HG02623 (cell line): ENCODE measurements around the gene MAL.

ENCODE experiments used
- ATAC-seq: cut with Tn5 transposase; IDR thresholded peaks from one replicate; pipeline ENCODE4 v1.9.1; 2021; ENCODE audit warnings: moderate library complexity; ENCODE audit not compliant: unreplicated experiment

The MAL gene

DNA sequence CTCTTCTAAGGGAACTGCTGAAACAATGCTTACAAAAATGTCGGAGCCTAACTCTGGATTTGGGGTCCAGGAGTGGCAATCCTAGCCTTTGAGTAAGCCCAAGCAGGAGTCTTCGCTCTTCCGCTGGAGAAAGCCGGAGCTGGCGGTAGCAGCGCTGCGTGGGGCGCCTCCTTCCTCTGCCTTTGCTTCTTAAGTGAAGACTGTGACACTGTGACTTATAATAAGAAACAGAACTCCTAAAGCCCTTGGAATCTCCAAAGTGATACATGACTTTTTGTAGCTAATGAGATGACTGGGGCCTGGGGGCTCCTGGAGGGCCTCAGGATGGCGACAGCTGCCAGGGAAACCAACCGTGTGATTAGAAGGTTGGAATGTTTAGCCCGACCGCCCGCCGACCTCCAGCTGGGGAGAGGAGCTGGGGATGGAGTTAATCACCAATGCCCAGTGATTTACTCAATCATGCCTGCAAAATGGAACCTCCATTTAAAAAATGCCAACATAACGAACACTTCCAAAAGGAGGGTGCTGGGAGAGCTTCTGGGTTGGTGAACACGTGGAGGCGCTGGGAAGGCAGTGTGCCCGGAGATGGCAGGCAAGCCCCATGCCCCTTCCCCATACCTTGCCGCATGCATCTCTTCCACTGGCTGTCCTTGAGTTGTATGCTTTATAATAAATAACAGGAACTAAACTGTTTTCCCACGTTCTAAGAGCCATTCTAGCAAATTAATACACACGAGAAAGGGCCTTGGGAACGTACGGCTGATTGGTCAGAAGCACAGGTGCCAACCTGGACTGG lies 29.0 kb upstream of the MAL start:
- ATAC-seq, result no peak

DNA sequence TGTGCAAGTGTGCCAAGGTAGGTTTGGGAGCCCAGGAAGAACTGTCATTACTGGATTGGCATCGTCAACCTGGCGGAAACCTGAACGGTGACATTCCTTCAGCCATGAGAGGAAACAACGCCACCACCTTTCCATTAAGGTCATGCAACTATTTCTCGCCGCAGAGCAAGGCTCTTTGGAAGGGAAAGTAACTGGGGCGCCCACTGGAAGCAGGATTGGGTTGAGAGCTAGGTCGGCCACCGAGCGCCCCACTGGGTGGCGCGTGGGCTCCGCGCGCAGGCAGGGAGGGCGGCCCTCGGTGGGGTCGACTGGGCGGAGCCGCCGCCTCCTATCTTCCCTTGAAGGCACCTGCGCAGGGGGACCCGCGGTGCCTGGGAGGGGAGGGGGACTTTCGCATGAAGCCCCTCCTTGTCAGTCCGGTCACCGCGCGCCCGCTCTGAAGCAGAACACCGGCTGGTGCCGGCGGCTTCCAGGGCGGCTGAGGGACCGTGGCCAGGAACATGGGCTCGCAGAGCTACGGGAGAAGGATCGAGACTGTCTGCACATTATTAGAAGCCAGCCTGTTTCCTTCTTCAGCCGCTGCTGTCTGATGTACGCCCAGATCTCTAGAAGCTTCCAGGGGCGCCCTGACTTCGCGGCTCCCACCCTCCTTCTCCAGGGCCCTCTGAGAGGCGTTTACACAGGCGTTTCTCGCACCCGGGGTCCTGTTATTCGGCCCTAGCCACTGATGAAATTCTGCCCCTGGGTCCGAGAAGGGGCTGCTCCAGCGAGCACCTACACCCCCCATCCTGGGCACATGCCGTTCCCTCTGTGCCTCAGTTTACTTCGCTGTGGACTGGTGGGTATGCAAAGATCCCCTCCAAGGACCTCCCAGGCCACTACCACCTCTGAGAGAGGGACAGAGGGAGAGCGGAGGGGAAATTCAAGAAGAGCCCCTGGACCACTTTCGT lies 27.3 kb upstream of the MAL start:
- no peak for ATAC-seq

DNA sequence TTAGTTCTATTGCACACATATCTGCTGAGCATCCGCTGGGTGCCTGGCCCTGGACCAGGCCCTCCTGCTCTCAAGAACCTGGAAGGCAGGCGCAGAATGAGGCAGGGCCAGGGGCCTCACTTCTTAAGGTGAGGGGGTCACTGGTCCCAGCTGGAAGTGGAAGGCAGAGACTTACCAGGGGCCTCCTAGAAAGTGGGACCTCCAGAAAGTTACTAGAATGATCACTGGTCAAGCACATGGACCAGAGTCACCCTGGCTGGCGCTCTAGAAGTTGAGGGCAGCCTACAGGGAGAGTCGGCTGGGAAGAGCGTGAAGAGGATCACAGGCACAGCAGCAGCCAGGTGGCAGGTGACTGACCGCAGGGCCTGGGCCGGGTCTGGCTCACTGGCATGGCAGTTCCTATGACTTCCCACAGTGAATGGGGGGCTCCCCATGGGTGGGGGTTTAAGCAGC lies 26.1 kb upstream of the MAL start:
- no peak for ATAC-seq

DNA sequence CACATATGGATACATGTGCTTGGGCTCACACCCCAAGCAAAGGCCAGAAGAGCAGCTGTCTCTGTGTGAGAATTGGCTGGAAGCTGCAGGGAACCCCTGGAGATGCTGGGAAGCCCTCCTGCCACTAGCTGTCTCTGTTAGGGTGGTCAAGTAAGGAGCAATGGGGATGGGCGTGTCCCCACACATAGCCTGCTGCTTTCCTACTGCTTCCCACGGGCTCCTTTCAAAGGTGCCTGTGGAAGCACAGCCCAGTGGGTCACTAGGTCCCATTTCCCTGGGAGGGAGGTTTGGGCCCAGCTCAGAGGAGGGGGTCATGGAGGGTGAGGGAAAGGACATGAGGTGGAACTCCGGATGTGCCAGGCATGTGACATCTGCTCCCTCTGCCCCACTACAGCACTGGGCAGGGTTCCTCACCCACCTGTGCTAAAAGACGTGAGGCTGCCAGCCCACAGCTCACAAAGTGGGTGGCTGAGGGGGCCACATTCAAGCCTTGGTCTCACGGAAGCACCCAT lies 24.4 kb upstream of the MAL start:
- no peak for ATAC-seq

DNA sequence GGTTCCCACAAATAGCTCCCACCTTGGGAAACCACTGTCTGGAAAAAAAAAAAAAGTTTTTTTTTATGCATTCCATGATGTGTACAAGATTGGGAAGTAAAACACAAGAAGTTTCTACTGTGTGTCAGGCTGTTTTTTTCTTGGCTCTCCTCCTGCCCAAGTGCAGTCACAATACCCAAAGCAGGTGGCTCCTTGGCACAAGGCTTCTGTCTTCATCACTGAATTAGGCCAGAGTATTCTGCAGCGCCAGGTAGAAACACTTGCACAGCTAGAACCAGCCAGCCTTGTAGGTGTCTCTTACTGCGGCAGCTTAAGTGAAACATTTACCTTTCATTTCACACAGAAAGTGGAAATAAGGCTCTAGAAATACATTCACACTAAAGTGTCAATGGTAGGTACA lies 23.8 kb upstream of the MAL start:
- ATAC-seq, result no peak

DNA sequence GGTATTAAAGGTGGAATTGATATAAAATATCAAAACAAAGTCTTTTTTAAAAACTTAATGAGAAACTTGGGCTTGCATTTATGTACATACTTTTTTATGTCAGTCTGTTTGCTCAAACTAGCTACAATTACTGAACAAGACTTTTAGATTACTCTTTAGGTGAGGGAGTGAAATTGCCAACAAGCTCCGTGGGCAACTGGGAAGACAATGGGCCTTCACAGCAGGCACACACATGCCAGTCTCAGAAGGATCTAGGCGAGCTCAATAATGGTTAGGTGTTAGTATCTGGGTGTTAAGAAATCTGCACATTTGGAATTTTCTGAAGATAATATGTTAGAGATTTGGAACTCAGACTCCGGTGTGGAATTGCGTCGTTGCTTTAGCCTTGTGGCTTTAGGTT lies 23.0 kb upstream of the MAL start:
- no peak for ATAC-seq

DNA sequence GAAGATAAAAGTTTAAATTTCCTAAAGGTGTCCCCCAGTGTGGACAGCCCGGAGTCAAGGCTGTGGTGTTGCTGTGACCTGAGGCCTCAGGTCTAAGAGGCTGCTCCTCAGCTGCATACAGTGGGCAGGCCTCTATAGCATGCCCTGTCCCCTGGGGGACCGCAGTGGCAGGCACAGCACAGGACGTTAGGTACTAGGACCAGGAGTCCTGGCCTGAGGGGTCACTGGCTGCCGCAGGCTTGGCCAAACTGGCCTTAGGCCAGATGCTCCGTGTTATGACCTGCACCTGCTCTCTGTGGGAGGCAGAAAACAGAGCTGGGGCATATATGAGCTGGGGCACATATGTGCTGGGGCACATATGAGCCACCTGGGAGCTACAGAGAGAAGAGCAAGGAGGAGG lies 21.2 kb upstream of the MAL start:
- ATAC-seq, result no peak

DNA sequence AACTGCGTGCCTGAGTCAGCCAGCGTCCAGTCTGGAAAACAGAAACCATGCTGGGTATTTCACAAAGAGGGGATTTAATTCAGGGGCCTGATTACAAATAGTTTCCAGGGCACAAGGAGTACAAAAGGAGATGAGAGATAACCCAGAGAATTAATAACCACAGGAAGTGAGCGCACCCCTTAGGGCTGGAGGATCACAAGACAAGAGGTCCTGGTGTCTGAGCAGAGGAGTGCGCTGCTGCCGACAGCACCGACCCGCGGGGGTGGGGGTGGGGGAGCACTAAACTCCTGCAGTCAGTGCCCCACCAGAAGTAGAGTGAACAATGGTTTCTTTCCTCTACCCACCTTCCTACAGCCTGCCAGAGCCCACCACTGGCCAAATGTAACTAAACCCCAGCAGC lies 20.8 kb upstream of the MAL start:
- no peak for ATAC-seq

DNA sequence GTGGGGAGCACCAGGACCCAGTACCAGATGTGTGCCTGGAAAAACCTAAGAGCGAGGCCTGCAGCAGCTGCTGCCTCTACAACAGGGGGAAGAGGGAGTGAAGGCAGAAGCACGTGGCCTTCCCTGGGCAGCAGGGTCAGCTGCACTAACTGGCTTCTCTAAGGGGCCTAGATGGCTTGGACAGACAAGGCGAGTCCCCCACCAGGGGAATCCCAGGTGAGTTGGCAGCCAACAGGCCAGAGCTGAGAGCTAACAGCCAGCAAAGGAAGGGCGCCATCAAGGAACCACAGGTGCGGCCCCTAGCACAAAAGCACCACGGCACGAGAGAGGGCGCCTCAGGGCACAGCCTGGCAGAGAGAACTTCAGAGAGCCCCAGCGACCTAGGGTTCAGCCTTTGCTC lies 19.8 kb upstream of the MAL start:
- ATAC-seq, result no peak

DNA sequence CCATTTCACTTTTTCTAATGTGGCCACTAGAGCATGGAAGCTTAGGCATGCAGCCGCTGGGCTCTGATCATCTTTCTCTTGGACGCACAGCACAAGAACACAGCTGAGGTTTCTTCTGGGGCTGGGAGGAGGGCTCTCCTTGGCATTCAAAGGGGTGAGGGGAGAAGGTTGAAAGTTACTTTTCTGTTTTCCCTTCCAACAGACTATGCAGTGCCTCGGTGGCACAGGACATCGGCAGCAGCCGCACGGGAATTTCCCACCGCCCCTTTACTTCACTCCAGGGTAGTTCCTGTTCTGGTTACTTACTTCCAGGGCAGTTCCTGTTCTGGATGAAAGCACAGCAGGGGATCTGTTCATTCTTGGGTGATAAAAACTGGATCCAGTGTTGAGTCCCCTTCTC lies 18.9 kb upstream of the MAL start:
- no peak for ATAC-seq

DNA sequence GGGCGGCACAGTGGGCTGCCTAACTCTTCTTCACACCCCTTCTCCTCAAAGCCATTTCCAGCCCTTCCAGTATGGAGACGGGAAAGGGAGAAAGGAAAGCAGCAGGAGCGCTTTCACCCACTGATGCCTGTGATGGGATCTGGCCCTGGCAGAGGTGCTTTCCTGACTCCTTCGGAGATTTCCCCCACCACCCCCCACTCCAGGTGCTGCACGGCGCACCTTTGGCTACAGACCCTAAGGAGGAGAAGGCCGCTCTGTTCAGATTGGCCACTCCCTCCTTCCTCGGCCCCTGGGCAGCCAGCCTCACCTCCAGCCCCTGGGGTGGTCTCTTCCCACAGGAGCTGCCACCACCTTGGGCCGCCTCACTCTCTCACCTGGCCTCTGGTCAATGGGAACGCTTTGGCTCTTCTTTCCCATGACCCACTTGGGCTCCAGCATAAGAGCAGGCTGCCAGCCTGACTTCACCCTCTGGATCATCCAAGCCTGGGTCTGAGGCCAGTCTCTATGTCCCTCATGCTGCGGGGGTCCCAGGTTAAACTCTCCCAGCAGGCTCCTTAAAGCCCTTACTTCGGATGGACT lies 18.4 kb upstream of the MAL start:
- ATAC-seq, result no peak

DNA sequence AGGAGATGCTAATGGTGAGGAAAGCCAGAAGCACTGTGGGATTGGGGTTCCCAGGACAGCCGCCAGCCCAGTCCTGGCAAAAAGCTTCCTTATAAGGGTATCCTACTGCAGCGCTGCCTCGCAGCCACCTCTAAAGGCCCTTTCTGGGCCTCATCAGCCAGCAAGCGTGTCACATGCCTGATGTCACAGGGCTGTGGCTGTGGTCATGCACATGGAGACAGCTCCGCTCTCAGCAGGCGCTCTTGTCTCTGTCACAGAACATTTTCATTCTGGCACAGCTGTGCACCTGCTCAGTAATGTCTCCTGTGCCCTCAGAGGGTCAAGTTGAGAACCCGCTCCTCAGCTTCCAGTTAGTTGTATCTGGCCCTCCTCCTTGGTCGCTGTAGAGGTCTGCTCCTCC lies 17.7 kb upstream of the MAL start:
- no peak for ATAC-seq

DNA sequence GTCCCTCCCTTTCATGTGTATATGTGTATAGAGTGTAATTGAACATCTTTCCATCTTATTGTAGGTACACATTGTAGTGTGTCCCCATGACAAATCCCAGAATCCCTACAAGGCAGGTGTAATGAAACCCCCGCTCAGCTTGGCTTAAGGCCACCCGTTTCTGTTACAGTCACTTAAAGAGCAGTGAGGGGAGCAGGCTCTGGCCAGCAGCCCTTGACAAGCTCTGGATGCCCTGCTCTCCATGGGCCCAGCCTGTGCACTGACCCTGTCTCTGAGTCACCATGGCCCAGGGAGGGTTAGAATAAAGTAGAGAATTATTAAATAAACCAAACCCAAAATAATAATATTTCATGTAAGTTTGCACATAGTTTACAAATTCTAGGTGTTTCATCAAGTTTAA lies 17.2 kb upstream of the MAL start:
- ATAC-seq, result no peak

DNA sequence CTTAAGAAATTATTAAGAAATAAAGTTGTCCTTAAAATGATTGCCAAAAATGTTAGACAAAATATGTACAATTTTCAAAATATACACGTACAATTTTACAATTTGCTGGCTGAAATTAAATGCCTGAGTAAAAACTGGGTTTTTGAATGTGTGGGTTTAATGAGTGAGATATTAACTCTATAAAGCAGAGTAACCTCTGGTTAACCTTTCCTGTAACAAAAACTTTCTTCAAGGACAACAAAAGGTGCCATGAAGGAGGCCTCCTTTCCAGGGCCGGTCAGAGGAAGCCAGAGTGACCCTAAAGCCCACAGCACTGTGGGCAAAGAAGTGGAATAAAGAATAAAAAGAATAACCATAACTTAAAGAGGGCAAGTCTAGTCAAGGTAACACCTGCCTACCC lies 16.5 kb upstream of the MAL start:
- no peak for ATAC-seq

DNA sequence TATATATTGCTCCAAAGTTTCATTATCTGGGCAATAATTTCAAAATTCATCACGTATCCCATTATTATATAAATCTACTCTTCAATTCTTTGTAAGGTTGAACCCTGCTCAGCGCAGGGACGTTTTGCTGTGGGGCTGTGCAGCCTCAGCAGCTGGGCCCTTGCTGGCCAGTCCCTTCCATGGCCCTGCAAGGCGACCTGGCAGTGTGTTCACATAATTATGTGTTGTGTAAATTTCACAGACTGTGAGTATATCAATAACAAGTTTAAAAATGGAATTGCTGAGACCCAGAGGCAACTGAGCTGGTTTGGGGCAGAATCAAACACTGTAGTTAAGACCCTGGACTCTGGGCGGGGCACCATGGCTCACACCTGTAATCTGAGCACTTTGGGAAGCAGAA lies 16.1 kb upstream of the MAL start:
- ATAC-seq, result no peak

DNA sequence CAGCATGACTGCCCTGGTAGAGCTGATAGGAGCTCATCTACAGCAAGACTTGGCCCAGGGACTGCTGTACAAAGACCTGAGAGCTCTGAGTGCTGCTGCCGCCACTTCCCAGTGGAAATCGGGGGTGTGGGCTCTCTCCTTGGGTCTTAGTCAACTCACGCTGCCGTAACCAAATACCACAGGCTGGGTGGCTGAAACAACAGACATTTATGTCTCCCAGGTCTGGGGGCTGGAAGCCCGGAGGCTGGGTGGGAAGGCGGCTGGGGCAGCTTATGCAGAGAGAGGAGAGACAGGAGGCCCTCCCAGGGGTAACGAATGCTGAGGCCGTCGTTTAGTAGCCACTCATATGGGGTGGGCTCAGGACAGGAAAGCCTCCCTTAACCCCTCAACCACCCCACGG lies 15.4 kb upstream of the MAL start:
- ATAC-seq, result no peak

DNA sequence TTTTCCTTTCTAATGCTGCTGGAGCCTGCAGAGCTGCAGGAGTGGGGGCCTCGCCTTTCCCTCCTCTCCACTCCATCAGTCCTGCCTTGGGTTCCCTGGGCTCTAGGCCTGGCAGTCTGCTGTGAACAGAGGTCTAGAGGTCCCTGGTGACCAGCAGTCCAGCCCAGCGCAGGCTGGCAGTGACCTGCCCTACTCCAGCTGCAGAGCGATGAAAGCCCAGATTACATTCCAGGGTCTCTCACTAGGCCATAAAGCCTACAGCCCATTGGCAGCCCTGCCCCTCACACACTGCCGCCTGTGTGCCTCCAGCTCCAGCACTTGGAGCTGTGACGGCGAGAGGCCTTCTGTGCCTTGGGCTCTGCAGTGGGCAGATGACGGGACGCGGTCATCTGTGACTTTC lies 14.8 kb upstream of the MAL start:
- no peak for ATAC-seq

DNA sequence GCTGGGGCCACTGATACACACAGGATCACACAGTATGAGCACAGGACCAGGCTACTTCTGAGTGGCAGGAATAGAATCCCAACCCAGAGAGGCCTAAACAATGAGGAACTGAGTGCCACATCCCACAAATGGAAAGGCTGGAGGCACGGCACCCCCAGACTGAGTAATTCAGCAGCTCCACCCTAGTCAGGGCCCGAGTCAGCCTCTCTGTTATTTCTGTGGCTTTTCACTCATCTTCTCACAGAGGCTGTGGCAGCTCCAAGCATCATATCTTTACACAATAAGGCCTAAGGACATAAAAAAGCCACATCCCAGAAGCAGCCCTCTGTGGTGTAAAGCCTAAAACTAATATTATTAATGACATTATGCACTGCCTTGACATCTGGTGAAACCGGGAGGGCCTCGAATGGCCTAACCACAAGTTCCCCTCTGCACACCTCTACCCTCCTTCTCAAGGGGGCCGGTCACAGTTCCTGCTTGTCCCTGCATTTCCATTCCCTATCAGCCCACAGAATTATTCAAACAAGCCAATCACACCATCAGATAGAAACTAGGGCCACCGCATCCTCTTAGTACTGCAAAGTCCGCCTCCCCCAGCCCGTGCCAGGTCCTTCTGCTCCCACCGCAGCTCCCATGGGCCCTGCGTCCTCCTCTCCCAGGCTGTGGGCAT lies 12.5 kb upstream of the MAL start:
- ATAC-seq, result peak; percentile 67

DNA sequence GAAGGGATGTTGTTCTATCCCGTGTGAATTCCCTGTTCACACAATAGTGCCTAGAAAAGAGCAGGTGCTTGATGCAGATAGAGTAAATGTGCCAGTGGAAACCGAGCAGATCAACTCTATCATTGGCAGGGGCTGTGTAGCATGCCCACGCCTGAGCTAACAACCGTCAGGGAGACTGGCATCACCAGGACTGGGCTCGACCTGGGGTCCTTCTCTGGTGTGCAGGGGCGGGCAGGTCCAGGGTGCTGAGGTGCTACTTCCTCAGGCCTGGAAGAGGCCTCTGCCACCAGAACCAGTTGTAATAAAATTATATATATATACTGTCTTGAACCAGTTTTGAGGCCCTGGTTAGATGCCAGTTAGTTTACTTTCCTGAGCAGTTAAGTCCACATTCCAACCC lies 11.8 kb upstream of the MAL start:
- ATAC-seq, result no peak

DNA sequence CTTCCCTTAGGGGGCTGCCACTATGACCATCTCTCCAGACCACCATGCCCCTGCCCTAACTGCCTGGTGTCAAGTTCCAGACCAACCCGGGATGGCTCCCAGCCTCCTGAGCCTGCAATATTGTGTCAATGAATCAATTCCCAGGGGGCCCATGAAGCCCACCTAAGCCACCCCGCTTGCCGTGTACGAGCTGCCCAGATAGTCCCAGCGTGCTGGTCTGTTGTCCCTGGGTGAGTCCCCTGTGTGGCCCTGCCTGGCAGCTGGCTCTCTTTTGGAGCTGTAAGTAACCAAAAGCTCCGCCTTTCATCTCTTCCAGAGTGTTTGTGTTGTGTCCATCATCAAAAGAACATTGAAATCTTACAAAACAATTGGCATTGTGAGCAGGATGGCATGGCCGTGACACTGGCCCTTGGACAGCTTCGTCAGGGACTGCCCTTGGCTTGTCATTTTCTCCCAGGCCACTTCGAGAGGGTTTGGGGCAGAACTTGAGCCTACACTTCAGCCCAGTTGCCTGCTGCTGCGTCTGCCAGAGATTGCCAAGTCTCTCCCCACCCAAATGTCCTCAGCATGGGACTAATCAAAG lies 11.3 kb upstream of the MAL start:
- no peak for ATAC-seq
